Endodermal cell (in vitro differentiated cells): ENCODE results near the gene CD164. TPM values are rescaled to one million over a fixed set of nuclear protein-coding genes. Genes with fewer than 3 reads are reported as not detected.

ENCODE experiments used
- DNase-seq: peaks from one replicate; pipeline ENCODE4 v3.0.0-alpha.2; 2017
- H3K27ac ChIP-seq: 2 replicates; pipeline ENCODE4 v1.5.1; 2013; ENCODE audit warnings: mild to moderate bottlenecking, low read depth, low read length, moderate library complexity
- H3K27me3 ChIP-seq: 2 replicates; pipeline ENCODE4 v1.6.1; 2013; ENCODE audit warnings: mild to moderate bottlenecking, low read length, moderate library complexity; ENCODE audit not compliant: insufficient read depth, control insufficient read depth, poor library complexity, severe bottlenecking
- H3K36me3 ChIP-seq: 2 replicates; pipeline ENCODE4 v1.7.0; 2013; ENCODE audit warnings: mild to moderate bottlenecking, low read length, moderate library complexity; ENCODE audit not compliant: control insufficient read depth, insufficient read depth
- H3K4me1 ChIP-seq: one replicate; pipeline ENCODE4 v1.7.0; 2013; ENCODE audit warnings: low read length; ENCODE audit not compliant: control insufficient read depth, insufficient read depth
- H3K4me3 ChIP-seq: 2 replicates; pipeline ENCODE4 v1.5.1; 2013; ENCODE audit warnings: mild to moderate bottlenecking, low read length, moderate library complexity
- H3K9ac ChIP-seq: 2 replicates; pipeline ENCODE4 v1.6.1; 2013; ENCODE audit warnings: mild to moderate bottlenecking, low read length, moderate library complexity; ENCODE audit not compliant: poor library complexity, severe bottlenecking; ENCODE audit errors: extremely low read depth
- H3K9me3 ChIP-seq: 2 replicates; pipeline ENCODE4 v1.6.1; 2013; ENCODE audit warnings: mild to moderate bottlenecking, low read length, moderate library complexity; ENCODE audit not compliant: control insufficient read depth
- H3K27ac Mint-ChIP-seq: 2 replicates; pipeline ENCODE4 v1.8.0; 2020; ENCODE audit warnings: mixed read lengths
- H3K27me3 Mint-ChIP-seq: 2 replicates; pipeline ENCODE4 v1.8.0; 2021; ENCODE audit warnings: mild to moderate bottlenecking, mixed read lengths; ENCODE audit not compliant: insufficient read depth
- H3K36me3 Mint-ChIP-seq: 2 replicates; pipeline ENCODE4 v1.8.0; 2020; ENCODE audit warnings: low read depth, mixed read lengths
- H3K4me1 Mint-ChIP-seq: 2 replicates; pipeline ENCODE4 v1.8.0; 2020; ENCODE audit warnings: mixed read lengths
- H3K4me3 Mint-ChIP-seq: 2 replicates; pipeline ENCODE4 v1.8.0; 2020; ENCODE audit warnings: mild to moderate bottlenecking, moderate library complexity, mixed read lengths
- H3K9me3 Mint-ChIP-seq: 2 replicates; pipeline ENCODE4 v1.8.0; 2020; ENCODE audit warnings: mild to moderate bottlenecking, mixed read lengths
- CTCF ChIP-seq: fragments of 200-600 bp; sonication (generic); conservative IDR thresholded peaks from 2 replicates; pipeline ENCODE4 v1.5.0; 2021; ENCODE audit warnings: antibody characterized with exemption, mild to moderate bottlenecking
- WGBS, 2 experiments: methylation state at CpG; one replicate each; pipeline versions ENCODE4 v1.1.5 to v1.1.7; 2013; ENCODE audit warnings: missing lambda C conversion rate in 2 of 2, mixed read lengths in 1 of 2; ENCODE audit not compliant: insufficient coverage in 1 of 2, insufficient read length in 1 of 2; 5-methylcytosine and 5-hydroxymethylcytosine counted together
- total RNA-seq, 2 donors: library from RNA; stranded (reverse); fragmentation: NEBNext Ultra II Directional in 1 of 2; extraction: Animal tissue kit (Norgen Biotek cat#: 25700) in 1 of 2; gene quantifications; 2 replicates in 1 of 2; 3 replicates in 1 of 2; pipeline ENCODE4 v1.2.1, GENCODE V29; 2021

Gene CD164
- total RNA-seq, 2 donors from 2014 or later: 120 to 126 TPM

DNA sequence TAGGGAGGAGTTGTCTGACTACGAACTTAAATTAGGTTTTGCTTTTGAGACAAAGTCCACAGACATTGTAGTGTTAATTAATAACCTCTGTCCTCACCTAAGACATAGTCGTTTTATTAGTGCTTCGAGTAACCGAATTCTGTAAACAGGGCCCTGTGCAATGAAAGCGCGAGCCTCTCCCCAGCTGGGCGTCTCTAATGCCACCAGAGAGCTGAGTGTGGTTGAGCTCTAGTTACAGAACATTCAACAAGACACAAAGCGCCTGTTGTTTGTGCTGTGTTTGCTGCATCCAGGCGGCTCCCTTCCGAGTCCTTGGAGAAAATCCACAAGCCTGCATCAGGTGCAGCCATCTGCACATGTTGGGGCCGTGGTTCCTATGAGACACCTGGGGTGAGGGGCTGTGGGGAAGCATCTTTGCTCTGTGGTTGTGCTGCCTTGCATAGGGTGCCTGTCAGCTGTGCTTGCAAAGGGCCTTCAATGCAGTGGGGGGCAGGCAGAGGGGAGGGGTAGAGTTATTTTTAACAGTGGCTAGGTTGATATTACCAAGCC lies 63.9 kb downstream of the CD164 start:
- H3K27ac Mint-ChIP-seq: no peak overlapping the region
- no peaks in the 10 kb centered on the region for H3K36me3 Mint-ChIP-seq

GRCh38 chr6:109316909-109317308 lies 65.4 kb downstream of the CD164 start:
- H3K27me3 Mint-ChIP-seq: peaks cover 1% of the 10 kb centered on the region
- no peak for DNase-seq
- no peak overlapping the region for H3K27ac Mint-ChIP-seq
- peaks cover 7% of the 10 kb centered on the region for H3K4me1 Mint-ChIP-seq
- H3K36me3 Mint-ChIP-seq: no peaks in the 10 kb centered on the region
- H3K9ac ChIP-seq: no peak overlapping the region
- no peaks in the 10 kb centered on the region for H3K9me3 Mint-ChIP-seq
- 97% methylated on average over 5 of the region's 5 CpGs for WGBS, 2 experiments
- H3K4me1 ChIP-seq: no peaks in the 10 kb centered on the region
- no peaks in the 10 kb centered on the region for H3K27me3 ChIP-seq
- no peak for TF ChIP-seq CTCF
- no peak overlapping the region for H3K4me3 ChIP-seq
- H3K27ac ChIP-seq: no peak overlapping the region
- H3K4me3 Mint-ChIP-seq: no peak overlapping the region
- no peaks in the 10 kb centered on the region for H3K36me3 ChIP-seq
- H3K9me3 ChIP-seq: no peaks in the 10 kb centered on the region

More for the DNA sequence above, 63.9 kb downstream of the CD164 start:
- Histone ChIP-seq H3K36me3 (no peaks in the 10 kb centered on the region), H3K9me3 (no peaks in the 10 kb centered on the region), H3K27ac (no peak overlapping the region), H3K9ac (no peak overlapping the region), H3K4me1 (no peaks in the 10 kb centered on the region), H3K27me3 (no peaks in the 10 kb centered on the region), H3K4me3 (no peak overlapping the region)
- WGBS, 2 experiments: 84 to 97% methylated on average over 6 to 11 of the region's 11 CpGs
- no peaks in the 10 kb centered on the region for H3K27me3 Mint-ChIP-seq
- TF ChIP-seq CTCF: no peak
- DNase-seq: no peak
- no peak overlapping the region for H3K4me3 Mint-ChIP-seq
- peaks cover 7% of the 10 kb centered on the region for H3K4me1 Mint-ChIP-seq
- no peaks in the 10 kb centered on the region for H3K9me3 Mint-ChIP-seq

Other genes starting within 250 kb of the CD164 start
- 1 to 10 TPM; 2.2 to 2.9 TPM for gene PPIL6, start 58.2 kb upstream of the CD164 start, total RNA-seq
- 10 to 100 TPM; 11.1 to 12.0 TPM for gene SMPD2, start 58.3 kb upstream of the CD164 start, total RNA-seq
- gene MICAL1, start 73.3 kb upstream of the CD164 start, total RNA-seq: 10 to 100 TPM; 10.4 to 22.8 TPM
- gene ZBTB24, start 100.8 kb upstream of the CD164 start, total RNA-seq: 1 to 10 TPM; 9.2 to 9.8 TPM